IMR-90 (cell line): ENCODE data around the gene TEDC2. TPM values are rescaled to one million over a fixed set of nuclear protein-coding genes. Genes with fewer than 3 reads are reported as not detected.

Experiments
- ATAC-seq: fragments of 200-7000 bp; cut with Tn5 transposase; 2 replicates; pipeline ENCODE4 v1.9.1; 2020; ENCODE audit warnings: low read depth, mild to moderate bottlenecking, moderate library complexity
- BruUV-seq: library from RNA; stranded (reverse); fragments of 400-500 nt; replicated peaks from 2 replicates; lab custom pipeline; 2021; lab: Mats Ljungman, UMichigan
- CTCF ChIA-PET: fragments of 300-600 bp; formaldehyde crosslinking; extraction: SDS; loops from one replicate; lab custom pipeline; 2021; ENCODE audit warnings: antibody characterized with exemption; lab: Yijun Ruan, JAX
- POLR2A ChIA-PET: fragments of 300-600 bp; sonication (Branson Sonifier 250); formaldehyde crosslinking; loops from one replicate; lab custom pipeline; 2022; ENCODE audit warnings: antibody characterized with exemption; ENCODE audit not compliant: unreplicated experiment; lab: Charles Lee
- DNase-seq: peaks from one replicate; pipeline ENCODE4 v3.0.0; 2013
- H2AFZ ChIP-seq: replicated peaks from 2 replicates; pipeline ENCODE3; 2013; ENCODE audit warnings: low read length, mild to moderate bottlenecking; ENCODE audit not compliant: poor library complexity
- H2AK5ac ChIP-seq: 2 replicates; pipeline ENCODE4 v1.6.1; 2013; ENCODE audit warnings: low read depth, low read length, inconsistent platforms
- H2AK9ac ChIP-seq: replicated peaks from 2 replicates; pipeline ENCODE3; 2013; ENCODE audit warnings: mild to moderate bottlenecking, low read depth, low read length, moderate library complexity; ENCODE audit not compliant: poor library complexity
- H2BK120ac ChIP-seq: 2 replicates; pipeline ENCODE4 v1.6.1; 2013; ENCODE audit warnings: low read depth, low read length, inconsistent platforms
- H2BK15ac ChIP-seq: 3 replicates; pipeline ENCODE4 v1.6.1; 2013; ENCODE audit warnings: low read depth, low read length, inconsistent platforms
- H2BK20ac ChIP-seq: 2 replicates; pipeline ENCODE4 v1.6.1; 2013; ENCODE audit warnings: low read depth, mild to moderate bottlenecking, inconsistent platforms, low read length, moderate library complexity
- H2BK5ac ChIP-seq: 2 replicates; pipeline ENCODE4 v1.6.1; 2013; ENCODE audit warnings: mild to moderate bottlenecking, low read depth, low read length, inconsistent platforms; ENCODE audit not compliant: poor library complexity, severe bottlenecking
- H3K14ac ChIP-seq: replicated peaks from 2 replicates; pipeline ENCODE4 v1.6.1; 2013; ENCODE audit warnings: low read depth, low read length, inconsistent platforms
- H3K18ac ChIP-seq: 2 replicates; pipeline ENCODE4 v1.6.1; 2013; ENCODE audit warnings: low read depth, low read length, control low read depth
- H3K23ac ChIP-seq: 2 replicates; pipeline ENCODE4 v1.6.1; 2013; ENCODE audit warnings: low read depth, low read length, inconsistent platforms
- H3K27ac ChIP-seq: 2 replicates; pipeline ENCODE4 v1.5.1; 2013; ENCODE audit warnings: mild to moderate bottlenecking, control low read depth, low read length; ENCODE audit not compliant: insufficient read depth
- H3K27me3 ChIP-seq: 2 replicates; pipeline ENCODE4 v1.6.1; 2013; ENCODE audit warnings: low read length; ENCODE audit not compliant: control insufficient read depth, insufficient read depth
- H3K36me3 ChIP-seq: 2 replicates; pipeline ENCODE4 v1.6.1; 2013; ENCODE audit warnings: low read length, mixed read lengths; ENCODE audit not compliant: control insufficient read depth, insufficient read depth
- H3K4ac ChIP-seq: 2 replicates; pipeline ENCODE4 v1.6.1; 2013; ENCODE audit warnings: low read depth, low read length, inconsistent platforms
- H3K4me1 ChIP-seq: 2 replicates; pipeline ENCODE4 v1.6.1; 2013; ENCODE audit warnings: low read length, mixed read lengths; ENCODE audit not compliant: control insufficient read depth, insufficient read depth
- H3K4me2 ChIP-seq: 2 replicates; pipeline ENCODE4 v1.6.1; 2013; ENCODE audit warnings: low read depth, mild to moderate bottlenecking, control low read depth, low read length, moderate library complexity
- H3K4me3 ChIP-seq: 2 replicates; pipeline ENCODE4 v1.5.1; 2013; ENCODE audit warnings: low read depth, mild to moderate bottlenecking, control low read depth, low read length, moderate library complexity; ENCODE audit not compliant: insufficient read depth
- H3K56ac ChIP-seq: 2 replicates; pipeline ENCODE4 v1.6.1; 2013; ENCODE audit warnings: low read length, inconsistent platforms; ENCODE audit not compliant: insufficient read depth; ENCODE audit errors: extremely low read depth
- H3K79me1 ChIP-seq, 2 experiments: 2 replicates each; pipeline ENCODE4 v1.6.1; 2013; ENCODE audit warnings: low read length in 2 of 2, inconsistent platforms in 1 of 2, low read depth in 1 of 2
- H3K9ac ChIP-seq: 2 replicates; pipeline ENCODE4 v1.6.1; 2013; ENCODE audit warnings: low read depth, low read length, control low read depth
- H3K9me1 ChIP-seq: 2 replicates; pipeline ENCODE4 v1.6.1; 2013; ENCODE audit warnings: low read length, inconsistent platforms; ENCODE audit not compliant: insufficient read depth
- H3K9me3 ChIP-seq: 2 replicates; pipeline ENCODE4 v1.6.1; 2013; ENCODE audit warnings: low read length; ENCODE audit not compliant: control insufficient read depth, insufficient read depth
- H4K20me1 ChIP-seq: 2 replicates; pipeline ENCODE4 v1.6.1; 2013; ENCODE audit warnings: low read length, inconsistent platforms; ENCODE audit not compliant: insufficient read depth
- H4K5ac ChIP-seq: 2 replicates; pipeline ENCODE4 v1.6.1; 2013; ENCODE audit warnings: mild to moderate bottlenecking, low read depth, low read length, control low read depth
- H4K8ac ChIP-seq, 2 experiments: 2 replicates each; pipeline ENCODE4 v1.6.1; 2013; ENCODE audit warnings: low read depth in 2 of 2, low read length in 2 of 2, control low read depth in 1 of 2, inconsistent platforms in 1 of 2
- H4K91ac ChIP-seq: 2 replicates; pipeline ENCODE4 v1.6.1; 2013; ENCODE audit warnings: low read depth, low read length, inconsistent platforms; ENCODE audit not compliant: insufficient read depth
- CEBPB ChIP-seq: IDR thresholded peaks from 2 replicates; pipeline ENCODE4 v1.6.1; 2012; ENCODE audit warnings: low read depth, low read length, improper control_type of control experiment
- MAFK ChIP-seq: IDR thresholded peaks from 2 replicates; pipeline ENCODE4 v1.6.1; 2012; ENCODE audit warnings: low read depth, low read length, improper control_type of control experiment
- POLR2A ChIP-seq: IDR thresholded peaks from 2 replicates; pipeline ENCODE4 v1.6.1; 2012; ENCODE audit warnings: mild to moderate bottlenecking, low read depth, low read length
- RAD21 ChIP-seq: IDR thresholded peaks from 2 replicates; pipeline ENCODE4 v1.6.1; 2012; ENCODE audit warnings: low read length, improper control_type of control experiment
- RCOR1 ChIP-seq: IDR thresholded peaks from 2 replicates; pipeline ENCODE4 v1.6.1; 2012; ENCODE audit warnings: mild to moderate bottlenecking, low read length, improper control_type of control experiment; ENCODE audit not compliant: insufficient replicate concordance
- WGBS, 2 experiments: methylation state at CpG; one replicate each; pipeline versions ENCODE4 v1.1.5 to v1.1.7; 2013; ENCODE audit warnings: missing lambda C conversion rate in 2 of 2; ENCODE audit not compliant: insufficient read length in 1 of 2; ENCODE audit errors: extremely low coverage in 2 of 2; 5-methylcytosine and 5-hydroxymethylcytosine counted together
- dilution Hi-C: fragments of 300-500 bp; cut with HindIII; formaldehyde crosslinking; loops from one replicate; pipeline ENCODE4 v1.14.3; 2018; ENCODE audit warnings: low sequenced_read_pairs; ENCODE audit not compliant: unreplicated experiment
- in situ Hi-C: fragments of 300-500 bp; cut with MboI; formaldehyde crosslinking; loops from 3 replicates; pipeline ENCODE4 v1.14.3; 2019; ENCODE audit warnings: low sequenced_read_pairs, inconsistent platforms, mixed read lengths
- intact Hi-C: fragments of 100-400 bp; cut with micrococcal nuclease; formaldehyde crosslinking; loops from 2 replicates; pipeline ENCODE4 v1.10.0; 2022
- polyA plus RNA-seq, 3 experiments: library from polyadenylated mRNA; depleted of rRNA; stranded (reverse); fragments of >200 nt; gene quantifications; 2 replicates each; pipeline ENCODE4 v1.2.3, GENCODE V29; 2012; ENCODE audit warnings: low replicate concordance in 1 of 3
- total RNA-seq: library from RNA; depleted of rRNA; stranded (reverse); fragments of >200 nt; gene quantifications from 2 replicates; pipeline ENCODE4 v1.2.3, GENCODE V29; 2012

Gene TEDC2
- total and polyA plus RNA-seq, 2 of the 4 experiments (the other 2 are of a cell fraction): 3.6 to 7.3 TPM

DNA sequence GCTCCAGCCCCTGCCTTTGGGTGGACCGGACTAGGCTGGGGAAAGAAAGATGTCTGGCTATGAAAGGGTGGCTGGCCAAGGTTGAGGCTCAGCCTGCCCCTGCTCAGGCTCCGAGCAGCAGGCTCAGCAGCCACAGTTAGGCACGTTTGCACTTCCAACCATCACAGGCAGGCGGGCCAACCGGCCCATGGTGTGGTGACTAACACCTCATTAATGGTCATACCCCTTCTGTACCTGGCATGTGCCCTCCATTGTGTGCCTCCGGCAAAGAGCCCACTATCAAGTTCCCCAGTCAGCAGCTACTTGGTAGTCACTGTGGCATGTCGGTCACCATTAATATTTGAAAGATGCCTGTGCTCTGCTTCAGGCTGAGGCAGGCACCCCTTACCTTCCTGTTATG, 21.8 kb downstream of the TEDC2 start:
- Histone ChIP-seq H4K8ac (no peak overlapping the region), H3K27ac (no peak overlapping the region), H3K4me2 (no peak overlapping the region), H3K4ac (no peak overlapping the region), H3K9me3 (no peaks in the 10 kb centered on the region), H2BK120ac (no peak overlapping the region), H3K79me1 (peaks cover 29 to 72% of the 10 kb centered on the region in 2 experiments), H3K27me3 (no peaks in the 10 kb centered on the region), H2BK20ac (no peak overlapping the region), H3K4me3 (no peak overlapping the region), H2BK15ac (no peak overlapping the region), H2AK5ac (no peak overlapping the region), H3K18ac (no peak overlapping the region), H3K9ac (no peak overlapping the region), H3K56ac (no peak overlapping the region), H2AK9ac (peak overlapping the region; percentile 33), H4K20me1 (peaks cover 16% of the 10 kb centered on the region), H2BK5ac (no peak overlapping the region), H3K4me1 (peaks cover 16% of the 10 kb centered on the region), H4K91ac (no peak overlapping the region), H3K36me3 (no peaks in the 10 kb centered on the region), H3K14ac (no peak overlapping the region), H2AFZ (no peak overlapping the region), H4K5ac (no peak overlapping the region), H3K9me1 (0 out of 2 replicates have a peak, but pooled peaks cover 6% of the 10 kb centered on the region), H3K23ac (no peak overlapping the region)
- in situ Hi-C loops (no loop called here), dilution Hi-C loops (no loop called here), intact Hi-C loops (no loop called here)
- TF ChIP-seq MAFK: no peak
- TF ChIP-seq RCOR1: no peak
- TF ChIP-seq POLR2A: no peak
- no peak for TF ChIP-seq CEBPB
- no peak for TF ChIP-seq RAD21
- ATAC-seq: no peak
- BruUV-seq: no TSS peak
- 57% methylated on average over 2 of the region's 7 CpGs; no CpG with 5 or more reads in 1 of the 2 experiments for WGBS, 2 experiments
- ChIA-PET CTCF (no interaction called here), POLR2A (no interaction called here)
- DNase-seq: no peak
